Smooth muscle cell (in vitro differentiated cells): ENCODE measurements around the gene UBXN6. TPM values are rescaled to one million over a fixed set of nuclear protein-coding genes. Genes with fewer than 3 reads are reported as not detected.

Experiments
- DNase-seq: peaks from one replicate; lab custom pipeline; 2025; ENCODE audit not compliant: unreplicated experiment; lab: John Stamatoyannopoulos, UW
- H2AFZ ChIP-seq: fragments of 200-600 bp; sonication (generic); 2 replicates; pipeline ENCODE4 v1.6.0; 2016; ENCODE audit warnings: antibody characterized with exemption, low read depth, mild to moderate bottlenecking
- H3F3A ChIP-seq: fragments of 200-600 bp; sonication (generic); 2 replicates; pipeline ENCODE4 v1.6.0; 2017; ENCODE audit warnings: antibody characterized with exemption, low read depth
- H3K27ac ChIP-seq: fragments of 200-600 bp; sonication (generic); 2 replicates; pipeline ENCODE4 v1.5.1; 2016; ENCODE audit warnings: low read depth, mild to moderate bottlenecking
- H3K27me3 ChIP-seq: fragments of 200-600 bp; sonication (generic); 2 replicates; pipeline ENCODE4 v1.6.1; 2016; ENCODE audit warnings: low read depth, mild to moderate bottlenecking
- H3K36me3 ChIP-seq: fragments of 200-600 bp; sonication (generic); 2 replicates; pipeline ENCODE4 v1.5.1; 2016; ENCODE audit warnings: low read depth
- H3K4me1 ChIP-seq: fragments of 200-600 bp; sonication (generic); 2 replicates; pipeline ENCODE4 v1.5.1; 2016; ENCODE audit warnings: low read depth
- H3K4me2 ChIP-seq: fragments of 200-600 bp; sonication (generic); 2 replicates; pipeline ENCODE4 v1.6.0; 2016; ENCODE audit warnings: mild to moderate bottlenecking
- H3K4me3 ChIP-seq: fragments of 200-600 bp; sonication (generic); 2 replicates; pipeline ENCODE4 v1.5.1; 2016; ENCODE audit warnings: mild to moderate bottlenecking
- H3K79me2 ChIP-seq: fragments of 200-600 bp; sonication (generic); 2 replicates; pipeline ENCODE4 v1.6.0; 2016; ENCODE audit warnings: low read depth, mild to moderate bottlenecking
- H3K9ac ChIP-seq: fragments of 200-600 bp; sonication (generic); 2 replicates; pipeline ENCODE4 v1.6.0; 2016; ENCODE audit warnings: low read depth
- H3K9me3 ChIP-seq: fragments of 200-600 bp; sonication (generic); replicated peaks from 2 replicates; pipeline ENCODE4 v1.5.1; 2016; ENCODE audit warnings: low read depth
- H4K20me1 ChIP-seq: fragments of 200-600 bp; sonication (generic); 2 replicates; pipeline ENCODE4 v1.6.0; 2016; ENCODE audit warnings: low read depth
- CTCF ChIP-seq: fragments of 200-600 bp; sonication (generic); IDR thresholded peaks from 2 replicates; pipeline ENCODE4 v1.5.1; 2017; ENCODE audit warnings: borderline replicate concordance, mild to moderate bottlenecking, antibody characterized with exemption; ENCODE audit not compliant: insufficient read depth, poor library complexity, severe bottlenecking
- WGBS: methylation state at CpG from one replicate; pipeline ENCODE4 v1.1.7; 2016; ENCODE audit warnings: low lambda C conversion rate; 5-methylcytosine and 5-hydroxymethylcytosine counted together
- microRNA-seq: library from miRNA; unstranded; fragments of <30 nt; microRNA quantifications from one replicate; pipeline ENCODE4, GENCODE V29; 2016; ENCODE audit warnings: borderline number of aligned reads
- polyA plus RNA-seq: library from polyadenylated mRNA; unstranded; fragments of >200 nt; fragmentation: Nextera tagmentation; extraction: Ambion mirVana; gene quantifications from 2 replicates; pipeline ENCODE4 v1.2.1, GENCODE V29; 2016
- small RNA-seq: library from RNA; depleted of rRNA; stranded (forward); fragments of <200 nt; gene quantifications from one replicate; pipeline ENCODE3, GENCODE V24; 2014
- total RNA-seq: library from RNA; depleted of rRNA; stranded (reverse); fragments of >200 nt; gene quantifications from 2 replicates; pipeline ENCODE4 v1.2.3, GENCODE V29; 2014

Gene UBXN6
- total and polyA plus RNA-seq, 2 experiments from 2014 or later: 44.8 to 50.7 TPM

GRCh38 chr19:4400135-4400936 is 57.3 kb downstream of the UBXN6 start, which contains the start of gene SH3GL1:
SH3GL1 (minus strand) TSS chr19:4400547; CDS start chr19:4400368, 179 bp downstream.
- 1% methylated on average over 44 of the region's 90 CpGs for WGBS
- no peak within 1 kb of the TSS for H2AFZ ChIP-seq
- TF ChIP-seq CTCF: peak; percentile 89
- peaks cover 77% of the 10 kb centered on the region for H3K79me2 ChIP-seq
- no peaks in the 10 kb centered on the region for H3K27me3 ChIP-seq
- no peaks in the 10 kb centered on the region for H3K9me3 ChIP-seq
- H3F3A ChIP-seq: peaks cover 24% of the 10 kb centered on the region
- peak within 1 kb of the TSS; percentile 98 for H3K4me3 ChIP-seq
- peak within 1 kb of the TSS; percentile 98 for H3K9ac ChIP-seq
- peaks cover 22% of the 10 kb centered on the region for H3K4me1 ChIP-seq
- peak within 1 kb of the TSS; percentile 100 for H3K4me2 ChIP-seq
- peaks cover 45% of the 10 kb centered on the region for H4K20me1 ChIP-seq
- H3K27ac ChIP-seq: peak within 1 kb of the TSS; percentile 95
- DNase-seq: peak; percentile 79
- no peaks in the 10 kb centered on the region for H3K36me3 ChIP-seq

- H2AFZ ChIP-seq: no peak overlapping the region
- no peaks in the 10 kb centered on the region for H3K9me3 ChIP-seq
- peaks cover 51% of the 10 kb centered on the region for H4K20me1 ChIP-seq
- peak overlapping the region; percentile 98 for H3K9ac ChIP-seq
- TF ChIP-seq CTCF: no peak
- peak overlapping the region; percentile 98 for H3K4me3 ChIP-seq
- no peak for DNase-seq
- 0% methylated on average over 8 of the region's 12 CpGs for WGBS
- H3K79me2 ChIP-seq: peaks cover 77% of the 10 kb centered on the region
- H3K36me3 ChIP-seq: no peaks in the 10 kb centered on the region
- peak overlapping the region; percentile 100 for H3K4me2 ChIP-seq
- no peaks in the 10 kb centered on the region for H3K27me3 ChIP-seq
- peaks cover 26% of the 10 kb centered on the region for H3K4me1 ChIP-seq
- peak overlapping the region; percentile 92 for H3K27ac ChIP-seq
- H3F3A ChIP-seq: peaks cover 29% of the 10 kb centered on the region
Observed at GRCh38 chr19:4399812-4400134, 57.8 kb downstream of the UBXN6 start.

- H4K20me1 ChIP-seq: peaks cover 77% of the 10 kb centered on the region
- no peak for TF ChIP-seq CTCF
- no peaks in the 10 kb centered on the region for H3K27me3 ChIP-seq
- WGBS: 81% methylated on average over 15 of the region's 15 CpGs
- no peak overlapping the region for H2AFZ ChIP-seq
- peak overlapping the region; percentile 31 for H3K4me2 ChIP-seq
- H3K9me3 ChIP-seq: no peaks in the 10 kb centered on the region
- no peak overlapping the region for H3K4me3 ChIP-seq
- H3K9ac ChIP-seq: no peak overlapping the region
- H3K79me2 ChIP-seq: peaks cover 76% of the 10 kb centered on the region
- peak overlapping the region; percentile 52 for H3K27ac ChIP-seq
- H3K36me3 ChIP-seq: no peaks in the 10 kb centered on the region
- no peak for DNase-seq
- H3K4me1 ChIP-seq: peaks cover 38% of the 10 kb centered on the region
- H3F3A ChIP-seq: peaks cover 53% of the 10 kb centered on the region
Observed at GRCh38 chr19:4396949-4397783, 60.4 kb downstream of the UBXN6 start.

Small RNA genes lying within 50 kb of the gene (microRNA-seq; reads per million reads assigned to microRNA genes)
- 1.8 reads per million for gene MIR4746

Small RNA genes lying within 50 kb of the gene (small RNA-seq; reads per million reads assigned to genes)
- gene MIR4746: not detected

Other genes with a start within 250 kb of the UBXN6 start
- gene EBI3, start 228.3 kb downstream of the UBXN6 start, total RNA-seq: 0.18 and 0.40 TPM in 2 replicates
- 3.3 and 3.9 TPM in 2 replicates for gene EBI3, start 228.3 kb downstream of the UBXN6 start, polyA plus RNA-seq
- 8.7 and 11.6 TPM in 2 replicates for gene YJU2, start 210.7 kb downstream of the UBXN6 start, total RNA-seq
- 12.0 and 16.6 TPM in 2 replicates for gene YJU2, start 210.7 kb downstream of the UBXN6 start, polyA plus RNA-seq
- gene SHD, start 178.5 kb downstream of the UBXN6 start, total RNA-seq: not detected in 2 replicates
- gene SHD, start 178.5 kb downstream of the UBXN6 start, polyA plus RNA-seq: not detected in 2 replicates
- gene TMIGD2, start 155.4 kb downstream of the UBXN6 start, total RNA-seq: not detected in 2 replicates
- gene TMIGD2, start 155.4 kb downstream of the UBXN6 start, polyA plus RNA-seq: not detected in 2 replicates
- 6.9 and 9.9 TPM in 2 replicates for gene FSD1, start 153.2 kb downstream of the UBXN6 start, total RNA-seq
- gene FSD1, start 153.2 kb downstream of the UBXN6 start, polyA plus RNA-seq: 16.0 and 16.5 TPM in 2 replicates
- gene STAP2, start 119.0 kb downstream of the UBXN6 start, total RNA-seq: 10.7 and 13.0 TPM in 2 replicates
- 8.3 and 26.5 TPM in 2 replicates for gene STAP2, start 119.0 kb downstream of the UBXN6 start, polyA plus RNA-seq
- gene MPND, start 114.2 kb downstream of the UBXN6 start, total RNA-seq: 2.4 and 3.9 TPM in 2 replicates
- 10.9 and 14.6 TPM in 2 replicates for gene MPND, start 114.2 kb downstream of the UBXN6 start, polyA plus RNA-seq
- 50.1 and 52.9 TPM in 2 replicates for gene SH3GL1, start 57.2 kb downstream of the UBXN6 start, total RNA-seq
- gene SH3GL1, start 57.2 kb downstream of the UBXN6 start, polyA plus RNA-seq: 120 and 132 TPM in 2 replicates
- gene CHAF1A, start 55.2 kb downstream of the UBXN6 start, total RNA-seq: 3.8 and 14.7 TPM in 2 replicates
- 11.4 and 14.8 TPM in 2 replicates for gene CHAF1A, start 55.2 kb downstream of the UBXN6 start, polyA plus RNA-seq
- gene HDGFL2, start 14.5 kb upstream of the UBXN6 start, total RNA-seq: 27.9 and 37.0 TPM in 2 replicates
- gene HDGFL2, start 14.5 kb upstream of the UBXN6 start, polyA plus RNA-seq: 89.1 and 94.1 TPM in 2 replicates
- 0.09 TPM in 1 of 2 replicates, not detected in the other for gene PLIN4, start 60.7 kb upstream of the UBXN6 start, total RNA-seq
- 0.23 and 0.93 TPM in 2 replicates for gene PLIN4, start 60.7 kb upstream of the UBXN6 start, polyA plus RNA-seq
- not detected in 2 replicates for gene PLIN5, start 77.4 kb upstream of the UBXN6 start, total RNA-seq
- gene PLIN5, start 77.4 kb upstream of the UBXN6 start, polyA plus RNA-seq: 0.27 TPM in 1 of 2 replicates, not detected in the other
- gene LRG1, start 82.2 kb upstream of the UBXN6 start, total RNA-seq: not detected in 2 replicates
- not detected in 2 replicates for gene LRG1, start 82.2 kb upstream of the UBXN6 start, polyA plus RNA-seq
- 1.9 and 2.2 TPM in 2 replicates for gene SEMA6B, start 101.9 kb upstream of the UBXN6 start, total RNA-seq
- gene SEMA6B, start 101.9 kb upstream of the UBXN6 start, polyA plus RNA-seq: 0.63 and 1.3 TPM in 2 replicates
- gene TNFAIP8L1, start 181.7 kb upstream of the UBXN6 start, total RNA-seq: 2.2 and 3.7 TPM in 2 replicates
- gene TNFAIP8L1, start 181.7 kb upstream of the UBXN6 start, polyA plus RNA-seq: 5.2 and 6.6 TPM in 2 replicates
- 145 and 188 TPM in 2 replicates for gene MYDGF, start 212.5 kb upstream of the UBXN6 start, total RNA-seq
- 651 and 680 TPM in 2 replicates for gene MYDGF, start 212.5 kb upstream of the UBXN6 start, polyA plus RNA-seq